ENCODE results near the gene NT5C3B. TPM values are rescaled to one million over a fixed set of nuclear protein-coding genes. Genes with fewer than 3 reads are reported as not detected.
"Not testable (repeated sequence)": the region's sequence is repeated elsewhere in the genome, so short reads cannot be mapped to it uniquely, and the experiment has no call there.

Gene NT5C3B
- polyA plus RNA-seq, 1 of the 3 experiments (the other 2 are of a cell fraction): 87.4 TPM

- no peak for TF ChIP-seq CTCF (IDR thresholded peaks at IDR 0.05)
These were observed 46.7 kb upstream of the NT5C3B start (continued) for GRCh38 chr17:41882756-41883155.

GRCh38 chr17:41880130-41880529 lies 44.1 kb upstream of the NT5C3B start:
- 96% methylated on average over 4 of the region's 4 CpGs for WGBS (ENCODE audit: low lambda C conversion rate)
- H3K4me1 ChIP-seq (ENCODE audit: control insufficient read depth in 1 of 2, insufficient read depth in 2 of 2, low read depth in 1 of 2, low read length in 1 of 2): no peaks in the 10 kb centered on the region
- ChIA-PET POLR2A (no interaction called here), CTCF (interaction anchor here (2.1 kb wide), 1 partner anchor 14 kb away, joined by 7 read pairs; no protein-coding TSS in a partner anchor)
- TF ChIP-seq CHD2 (IDR thresholded peaks at IDR 0.05; ENCODE audit: low read length, partially characterized antibody) (no peak), RXRA (IDR thresholded peaks at IDR 0.05; ENCODE audit: borderline replicate concordance, low read depth) (no peak), RFX5 (IDR thresholded peaks at IDR 0.05; ENCODE audit: low read length) (no peak), EP300 (IDR thresholded peaks at IDR 0.05; ENCODE audit: borderline replicate concordance in 1 of 2, low read depth in 1 of 2, low read length in 1 of 2) (no peak), NRF1 (IDR thresholded peaks at IDR 0.05; ENCODE audit: low read depth, low read length) (no peak), GATA2 (CRISPR knock-in tag; IDR thresholded peaks at IDR 0.05) (no peak), NFIC (IDR thresholded peaks at IDR 0.05; ENCODE audit: borderline replicate concordance) (no peak), JUND (IDR thresholded peaks at IDR 0.05) (no peak), YY1 (IDR thresholded peaks at IDR 0.05; ENCODE audit: low read depth) (no peak), ELF1 (IDR thresholded peaks at IDR 0.05) (no peak), ZBTB33 (IDR thresholded peaks at IDR 0.05; ENCODE audit: borderline replicate concordance, low read depth) (no peak)
- no peaks in the 10 kb centered on the region for H3K9me2 ChIP-seq
- H2AFZ ChIP-seq (ENCODE audit: low read depth): no peak overlapping the region
- peaks cover 9% of the 10 kb centered on the region for H3F3A ChIP-seq (replicated peaks; ENCODE audit: insufficient read depth)
- no peaks in the 10 kb centered on the region for H3K27me3 ChIP-seq (ENCODE audit: insufficient read depth)
- H3K79me2 ChIP-seq (ENCODE audit: insufficient read depth): peaks cover 28% of the 10 kb centered on the region
- no peak overlapping the region for H3K4me2 ChIP-seq
- peaks cover 57 to 73% of the 10 kb centered on the region in 2 experiments for H3K36me3 ChIP-seq (replicated peaks in 1 of 2; ENCODE audit: control insufficient read depth in 1 of 2, insufficient read depth in 2 of 2, low read length in 1 of 2)
- no peak overlapping the region for H3K27ac ChIP-seq (ENCODE audit: low read depth in 2 of 2, low read length in 1 of 2)
- H3K9ac ChIP-seq: no peak overlapping the region
- no peak for DNase-seq
- H4K20me1 ChIP-seq (ENCODE audit: insufficient read depth): no peaks in the 10 kb centered on the region; the same call in 1 of the 2 replicates
- no peak overlapping the region for H3K4me3 ChIP-seq (ENCODE audit: low read depth in 2 of 2, low read length in 1 of 2)
- H3K9me3 ChIP-seq: no peaks in the 10 kb centered on the region

GRCh38 chr17:41874293-41874670 lies 38.2 kb upstream of the NT5C3B start:
- peaks cover 18% of the 10 kb centered on the region for H3F3A ChIP-seq (replicated peaks; ENCODE audit: insufficient read depth)
- H3K9me2 ChIP-seq; H3K4me3 ChIP-seq (ENCODE audit: low read depth in 2 of 2, low read length in 1 of 2); H3K9ac ChIP-seq; H3K4me1 ChIP-seq (ENCODE audit: control insufficient read depth in 1 of 2, insufficient read depth in 2 of 2, low read depth in 1 of 2, low read length in 1 of 2); H4K20me1 ChIP-seq (ENCODE audit: insufficient read depth); H3K27me3 ChIP-seq (ENCODE audit: insufficient read depth); H3K27ac ChIP-seq (ENCODE audit: low read depth in 2 of 2, low read length in 1 of 2); H2AFZ ChIP-seq (ENCODE audit: low read depth); H3K4me2 ChIP-seq; POLR2A ChIA-PET; DNase-seq; H3K9me3 ChIP-seq: not testable (repeated sequence)
- peaks cover 54 to 60% of the 10 kb centered on the region in 2 experiments for H3K36me3 ChIP-seq (replicated peaks in 1 of 2; ENCODE audit: control insufficient read depth in 1 of 2, insufficient read depth in 2 of 2, low read length in 1 of 2)
- WGBS (ENCODE audit: low lambda C conversion rate): 94% methylated on average over 9 of the region's 9 CpGs
- peaks cover 11% of the 10 kb centered on the region for H3K79me2 ChIP-seq (ENCODE audit: insufficient read depth)
- CTCF ChIA-PET: interaction anchor here (0.7 to 1.0 kb wide), 2 partner anchors 20 to 72 kb away, joined by 3 read pairs; no protein-coding TSS in a partner anchor

All from SK-N-SH (cell line).